Skeletal muscle satellite cell (primary cell): ENCODE results near the gene DNM2. TPM values are rescaled to one million over a fixed set of nuclear protein-coding genes. Genes with fewer than 3 reads are reported as not detected.
"Not testable (repeated sequence)": the region's sequence is repeated elsewhere in the genome, so short reads cannot be mapped to it uniquely, and the experiment has no call there.

Experiments
- H3K27me3 ChIP-seq: 2 replicates; pipeline ENCODE4 v1.7.0; 2013; ENCODE audit warnings: low read length; ENCODE audit not compliant: control insufficient read depth, insufficient read depth
- H3K36me3 ChIP-seq: 2 replicates; pipeline ENCODE4 v1.7.0; 2013; ENCODE audit warnings: mild to moderate bottlenecking, control low read depth, low read length; ENCODE audit not compliant: insufficient read depth
- H3K4me1 ChIP-seq: 2 replicates; pipeline ENCODE4 v1.7.0; 2013; ENCODE audit warnings: low read length; ENCODE audit not compliant: control insufficient read depth, insufficient read depth
- H3K4me2 ChIP-seq: 2 replicates; pipeline ENCODE4 v1.7.0; 2013; ENCODE audit warnings: mild to moderate bottlenecking, low read length
- H3K4me3 ChIP-seq: 2 replicates; pipeline ENCODE4 v1.7.0; 2013; ENCODE audit warnings: low read length
- H3K9ac ChIP-seq: 2 replicates; pipeline ENCODE4 v1.7.0; 2013; ENCODE audit warnings: mild to moderate bottlenecking, low read depth, low read length, moderate library complexity
- H3K9me3 ChIP-seq: replicated peaks from 2 replicates; pipeline ENCODE4 v1.7.0; 2013; ENCODE audit warnings: mild to moderate bottlenecking, control low read depth, low read length
- small RNA-seq: library from RNA; depleted of rRNA; stranded (forward); fragments of <200 nt; gene quantifications from one replicate; pipeline ENCODE3, GENCODE V24; 2012

Gene DNM2

DNA sequence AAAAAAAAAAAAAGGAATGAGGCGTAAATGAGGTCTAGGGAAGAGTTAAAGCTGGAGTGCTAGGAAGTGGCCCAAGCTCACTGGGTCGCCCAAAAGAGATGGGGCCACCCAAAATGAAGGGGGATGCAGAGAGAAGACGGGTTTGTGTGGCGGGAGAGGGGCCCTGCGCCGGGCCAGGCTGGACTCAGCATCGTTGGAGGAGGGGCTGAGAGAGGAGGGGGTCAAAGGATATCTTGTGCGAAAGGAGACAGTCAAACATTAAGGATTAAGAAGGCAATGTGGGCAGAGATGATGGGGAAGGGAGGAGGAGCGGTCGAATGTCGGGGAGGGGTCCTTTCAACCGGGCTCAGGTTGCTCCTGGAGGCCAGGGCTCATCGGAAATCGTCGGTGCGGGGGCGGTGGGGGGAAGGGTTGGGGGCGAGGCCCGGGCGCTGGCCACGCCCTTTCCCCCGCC, 152.6 kb downstream of the DNM2 start:
- Histone ChIP-seq H3K4me2 (peak overlapping the region; percentile 85), H3K4me3 (peak overlapping the region; percentile 68), H3K9ac (peak overlapping the region; percentile 69), H3K36me3 (no peaks in the 10 kb centered on the region), H3K4me1 (peaks cover 4% of the 10 kb centered on the region), H3K9me3 (no peaks in the 10 kb centered on the region), H3K27me3 (no peaks in the 10 kb centered on the region)

DNA sequence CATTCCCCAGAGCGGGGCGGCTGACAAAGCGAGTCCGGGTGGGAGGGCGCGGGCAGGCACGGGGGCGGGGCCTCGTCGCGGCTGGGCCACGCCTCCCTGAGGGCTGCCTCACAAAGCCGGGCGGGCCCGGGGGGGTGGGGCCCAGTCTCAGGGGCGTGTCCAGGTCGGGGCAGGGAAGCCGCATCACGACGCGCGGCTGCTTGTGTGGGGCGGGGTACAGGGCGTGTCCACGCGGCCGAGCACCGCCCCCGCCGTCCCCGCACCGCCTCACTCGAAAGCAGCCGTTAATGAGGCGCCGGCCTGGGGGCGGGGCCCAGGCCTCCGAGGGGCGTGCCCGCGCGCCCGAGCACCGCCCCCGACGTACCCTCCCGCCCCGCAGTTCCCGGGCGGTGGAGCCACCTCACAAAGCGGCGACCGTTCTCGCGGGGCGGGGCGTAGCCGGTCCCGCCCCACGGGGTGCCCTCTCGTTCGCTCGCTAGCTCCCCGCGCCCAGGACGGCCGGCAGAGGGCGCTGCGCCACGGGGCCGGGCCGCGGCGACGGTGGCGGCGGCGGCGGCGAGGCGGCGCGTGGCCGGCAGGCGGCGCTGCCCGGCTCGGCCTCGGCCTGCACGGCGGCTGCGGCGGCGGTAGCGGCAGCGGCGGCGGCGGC, 153.2 kb downstream of the DNM2 start, which contains the start of gene CARM1:
Gene CARM1, plus strand, starts transcription at position 599 of the 649 bp plus-strand sequence. CDS start 150 bp downstream, outside the sequence.
- peaks cover 4% of the 10 kb centered on the region for H3K4me1 ChIP-seq

DNA sequence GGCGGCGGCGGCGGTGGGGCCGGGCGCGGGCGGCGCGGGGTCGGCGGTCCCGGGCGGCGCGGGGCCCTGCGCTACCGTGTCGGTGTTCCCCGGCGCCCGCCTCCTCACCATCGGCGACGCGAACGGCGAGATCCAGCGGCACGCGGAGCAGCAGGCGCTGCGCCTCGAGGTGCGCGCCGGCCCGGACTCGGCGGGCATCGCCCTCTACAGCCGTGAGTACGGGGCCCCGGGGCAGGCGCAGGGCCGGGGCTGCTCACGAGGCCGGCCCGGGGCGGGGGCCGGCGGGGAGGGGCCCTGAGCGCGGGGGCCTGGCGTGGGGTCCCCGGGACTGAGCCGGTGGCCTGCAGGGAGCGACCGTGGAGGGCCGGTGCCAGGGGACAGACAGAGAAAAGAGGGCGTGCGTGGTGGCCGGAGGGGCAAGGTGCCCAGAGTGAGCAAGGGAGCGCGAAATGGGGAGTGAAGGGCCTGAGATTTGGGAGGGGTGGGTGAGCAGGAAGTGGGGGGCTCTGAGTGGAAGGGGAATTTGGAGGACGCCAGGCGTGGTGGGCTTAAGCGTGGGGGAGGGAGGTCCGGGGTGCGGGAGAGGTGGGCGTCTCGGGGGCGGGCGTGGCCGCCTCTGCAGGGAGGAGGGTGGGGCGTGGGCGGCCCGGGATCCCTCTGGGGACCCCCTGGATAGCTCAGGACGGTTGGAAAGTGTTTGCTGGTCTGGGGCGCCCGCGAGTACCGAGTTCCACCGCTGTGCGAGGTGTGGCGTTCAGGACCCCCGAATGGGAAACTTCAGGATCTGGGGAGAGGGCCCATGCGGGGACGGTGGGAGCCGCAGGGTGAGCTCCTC, 154.0 kb downstream of the DNM2 start:
- Histone ChIP-seq H3K4me3 (peak overlapping the region; percentile 82), H3K27me3 (no peaks in the 10 kb centered on the region), H3K9ac (peak overlapping the region; percentile 81), H3K36me3 (no peaks in the 10 kb centered on the region), H3K9me3 (no peaks in the 10 kb centered on the region), H3K4me1 (peaks cover 13% of the 10 kb centered on the region), H3K4me2 (peak overlapping the region; percentile 84)

More for the DNA sequence above, 153.2 kb downstream of the DNM2 start, which contains the start of gene CARM1:
- Histone ChIP-seq H3K27me3 (no peaks in the 10 kb centered on the region), H3K4me2 (peak within 1 kb of the TSS; percentile 85), H3K36me3 (no peaks in the 10 kb centered on the region), H3K9me3 (no peaks in the 10 kb centered on the region), H3K4me3 (peak within 1 kb of the TSS; percentile 82), H3K9ac (peak within 1 kb of the TSS; percentile 81)

DNA sequence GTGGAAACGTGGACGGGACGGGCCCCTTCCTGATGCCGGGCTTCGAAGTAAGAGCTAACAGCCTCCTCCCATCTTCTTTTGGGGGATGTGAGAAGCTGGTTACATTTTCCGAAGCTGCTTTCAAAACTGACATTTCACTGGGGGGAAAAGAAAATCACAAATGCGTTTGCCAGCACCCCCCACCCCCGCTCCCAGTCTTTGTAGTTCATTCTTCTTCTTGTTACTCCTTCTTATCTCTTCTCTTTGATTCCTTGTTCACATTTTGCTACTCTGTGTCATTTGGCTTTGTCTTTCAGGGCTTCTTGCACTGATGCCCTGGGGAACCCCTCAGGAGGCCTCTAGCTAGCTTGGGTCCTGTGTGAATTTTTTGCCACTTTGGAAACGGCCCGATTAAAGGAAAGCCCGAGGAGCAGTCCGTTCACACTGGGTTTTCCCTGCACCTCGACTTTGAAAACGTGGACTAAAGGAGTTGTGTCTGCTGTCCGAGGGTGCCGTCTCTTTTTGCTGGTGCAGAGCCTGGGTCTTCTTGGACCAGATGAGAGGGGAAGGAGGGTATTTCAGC, 154.7 kb downstream of the DNM2 start:
- H3K36me3 ChIP-seq: no peaks in the 10 kb centered on the region
- H3K4me3 ChIP-seq: peak overlapping the region; percentile 82
- peaks cover 16% of the 10 kb centered on the region for H3K4me1 ChIP-seq
- H3K27me3 ChIP-seq: no peaks in the 10 kb centered on the region
- no peaks in the 10 kb centered on the region for H3K9me3 ChIP-seq
- peak overlapping the region; percentile 84 for H3K4me2 ChIP-seq
- H3K9ac ChIP-seq: peak overlapping the region; percentile 81

DNA sequence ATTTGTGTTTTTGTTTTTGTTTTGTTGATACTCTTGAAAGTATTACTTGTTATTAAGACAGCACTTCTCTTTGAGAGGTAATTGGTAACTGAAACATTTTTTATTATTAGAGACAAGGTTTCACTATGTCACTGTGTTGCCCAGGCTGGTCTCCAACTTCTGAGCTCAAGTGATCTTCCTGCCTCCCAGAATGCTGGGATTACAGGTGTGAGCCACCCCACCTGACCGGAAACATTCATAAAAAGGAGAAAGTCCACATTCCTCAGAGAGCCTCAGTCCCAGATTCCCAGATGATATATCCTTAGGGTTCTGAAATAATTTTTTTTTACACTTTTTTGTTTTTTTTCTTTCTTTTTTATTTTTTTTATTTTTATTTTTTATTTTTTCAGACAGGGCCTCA, 156.1 kb downstream of the DNM2 start:
- H3K27me3 ChIP-seq: no peaks in the 10 kb centered on the region
- H3K36me3 ChIP-seq: no peaks in the 10 kb centered on the region
- H3K4me3 ChIP-seq: no peak overlapping the region
- H3K9me3 ChIP-seq: no peaks in the 10 kb centered on the region
- H3K4me2 ChIP-seq: no peak overlapping the region
- H3K4me1 ChIP-seq: peaks cover 16% of the 10 kb centered on the region
- H3K9ac ChIP-seq: no peak overlapping the region

DNA sequence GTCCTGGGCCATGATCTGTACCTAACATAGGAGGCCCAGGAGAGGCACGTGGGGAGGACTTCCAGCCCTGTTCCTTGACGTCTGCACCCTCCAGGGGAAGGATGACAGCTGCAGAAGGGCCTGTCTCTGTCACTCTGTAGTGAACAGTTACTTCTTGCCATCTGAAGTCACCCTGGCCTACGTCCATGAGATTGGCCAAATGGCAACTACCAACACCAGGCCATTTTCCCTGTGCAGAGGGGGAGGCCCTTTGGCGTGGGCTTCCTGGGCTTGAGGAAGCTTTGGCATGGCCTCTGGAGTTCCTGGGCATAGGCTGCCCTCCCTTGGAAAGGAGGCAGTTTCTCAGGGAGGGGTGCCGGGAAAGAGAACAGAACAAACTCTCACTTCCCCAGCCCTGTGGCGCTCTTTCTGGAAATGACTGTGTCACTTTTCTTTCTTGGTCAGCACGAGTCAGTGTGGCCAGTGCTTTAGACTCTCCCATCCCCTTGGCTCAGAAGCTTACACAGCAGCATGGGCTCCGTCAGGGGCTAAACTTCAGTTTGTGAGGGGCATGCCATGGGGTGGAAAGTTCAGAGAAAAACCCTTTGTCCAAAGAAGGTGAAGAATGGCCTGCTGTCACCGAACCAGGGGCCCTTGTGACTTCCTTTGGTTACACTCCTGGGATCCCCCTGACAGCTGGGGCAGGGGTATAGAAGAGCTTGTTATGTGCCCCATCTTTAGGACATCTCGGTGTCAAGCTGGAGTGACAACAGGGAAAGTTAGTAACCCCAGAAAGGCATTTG, 158.8 kb downstream of the DNM2 start:
- peaks cover 13% of the 10 kb centered on the region for H3K4me1 ChIP-seq
- H3K4me2 ChIP-seq: peak overlapping the region; percentile 39
- H3K27me3 ChIP-seq: no peaks in the 10 kb centered on the region
- peak overlapping the region; percentile 7 for H3K9ac ChIP-seq
- H3K4me3 ChIP-seq: no peak overlapping the region
- no peaks in the 10 kb centered on the region for H3K9me3 ChIP-seq
- no peaks in the 10 kb centered on the region for H3K36me3 ChIP-seq

DNA sequence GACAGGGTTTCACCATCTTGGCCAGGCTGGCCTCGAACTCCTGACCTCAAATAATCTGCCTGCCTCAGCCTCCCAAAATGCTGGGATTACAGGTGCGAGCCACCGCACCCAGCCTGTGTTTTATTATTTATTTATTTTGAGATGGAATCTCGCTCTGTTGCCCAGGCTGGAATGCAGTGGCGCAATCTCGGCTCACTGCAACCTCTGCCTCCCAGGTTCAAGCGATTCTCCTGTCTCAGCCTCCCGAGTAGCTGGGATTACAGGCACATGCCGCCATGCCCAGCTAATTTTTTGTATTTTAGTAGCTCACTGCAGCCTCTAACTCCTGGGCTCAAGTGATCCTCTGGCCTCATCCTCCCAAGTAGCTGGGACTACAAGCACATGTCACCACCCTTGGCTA, 159.7 kb downstream of the DNM2 start:
- not testable (repeated sequence) for H3K27me3 ChIP-seq, H3K4me3 ChIP-seq, H3K36me3 ChIP-seq, H3K9me3 ChIP-seq, H3K4me2 ChIP-seq, H3K9ac ChIP-seq
- H3K4me1 ChIP-seq: peaks cover 18% of the 10 kb centered on the region

DNA sequence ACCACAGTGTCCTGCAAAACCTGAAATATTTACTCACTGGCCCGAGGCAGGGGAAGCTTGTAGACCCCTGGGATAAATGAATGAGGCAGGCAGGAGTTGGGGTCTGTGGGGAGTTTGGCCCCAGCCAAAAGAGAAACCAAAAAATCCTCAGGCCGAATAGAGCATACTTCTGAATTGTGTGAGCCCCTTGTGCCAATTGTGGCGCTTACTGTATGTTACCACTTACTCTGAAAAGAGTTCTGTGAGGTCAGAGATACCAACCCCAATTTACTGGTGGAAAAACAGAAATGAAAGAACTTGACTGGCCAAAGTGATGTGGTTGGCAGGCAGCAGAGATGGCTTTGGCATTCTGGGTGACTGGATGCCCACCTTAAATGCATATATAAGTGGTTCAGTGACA, 160.4 kb downstream of the DNM2 start:
- Histone ChIP-seq H3K36me3 (no peaks in the 10 kb centered on the region), H3K4me3 (no peak overlapping the region), H3K9me3 (no peaks in the 10 kb centered on the region), H3K4me1 (peaks cover 18% of the 10 kb centered on the region), H3K9ac (peak overlapping the region; percentile 44), H3K4me2 (peak overlapping the region; percentile 53), H3K27me3 (no peaks in the 10 kb centered on the region)

Small RNA genes lying within 50 kb of the gene (small RNA-seq; reads per million reads assigned to genes)
- gene MIR199A1 (1.5 reads per million, percentile 54 among the genes with 10 or more reads in this experiment), gene MIR4748 (0.21 reads per million), gene MIR638 (not detected), gene MIR6793 (not detected)
